Thyroid gland (tissue), 4 donors: ENCODE results near the gene CD101.

ENCODE experiments used
- CTCF ChIP-seq, 6 experiments: fragments of 200-600 bp in 3 of 6; fragments of 450-650 bp in 3 of 6; sonication (generic) in 3 of 6; IDR thresholded peaks; one replicate each; pipeline ENCODE4 v1.5.1; 2016 to 2019; ENCODE audit warnings: antibody characterized with exemption in 6 of 6, mild to moderate bottlenecking in 2 of 6, inconsistent platforms in 1 of 6, moderate library complexity in 1 of 6
- POLR2A ChIP-seq, 2 donors: fragments of 450-650 bp; IDR thresholded peaks; one replicate each; pipeline ENCODE4 v1.6.1; 2017; ENCODE audit warnings: antibody characterized with exemption in 2 of 2, mild to moderate bottlenecking in 2 of 2, moderate library complexity in 1 of 2

GRCh38 chr1:117034791-117035290, 33.3 kb downstream of the CD101 start:
- no peak for TF ChIP-seq CTCF (IDR thresholded peaks at IDR 0.05)
- TF ChIP-seq POLR2A (IDR thresholded peaks at IDR 0.05), result no peak
